ENCODE results near the gene SCMH1.
"Not testable (repeated sequence)": the region's sequence is repeated elsewhere in the genome, so short reads cannot be mapped to it uniquely, and the experiment has no call there.

Gene SCMH1

GRCh38 chr1:41255978-41256377, 13.9 kb upstream of the SCMH1 start:
- in situ Hi-C loops (cut with MboI; ENCODE audit: low sequenced_read_pairs) = no loop called here

GRCh38 chr1:41251120-41251519, 9.0 kb upstream of the SCMH1 start:
- in situ Hi-C loops (cut with MboI; ENCODE audit: low sequenced_read_pairs) = not testable (repeated sequence)

GRCh38 chr1:41249319-41249718, 7.2 kb upstream of the SCMH1 start:
- in situ Hi-C loops (cut with MboI; ENCODE audit: low sequenced_read_pairs) = no loop called here

GRCh38 chr1:41246568-41246967, 4.5 kb upstream of the SCMH1 start:
- in situ Hi-C loops (cut with MboI; ENCODE audit: low sequenced_read_pairs) = no loop called here

- in situ Hi-C loops (cut with MboI; ENCODE audit: low sequenced_read_pairs) = no loop called here
Measured at GRCh38 chr1:41245659-41246058, 3.6 kb upstream of the SCMH1 start.

GRCh38 chr1:41243079-41243385, 926 bp upstream of the SCMH1 start:
- in situ Hi-C loops (cut with MboI; ENCODE audit: low sequenced_read_pairs) = no loop called here

- in situ Hi-C loops (cut with MboI; ENCODE audit: low sequenced_read_pairs) = no loop called here
Measured at GRCh38 chr1:41242342-41243078, 404 bp upstream of the SCMH1 start.

GRCh38 chr1:41241354-41241748, 755 bp downstream of the SCMH1 start:
- in situ Hi-C loops (cut with MboI; ENCODE audit: low sequenced_read_pairs) = no loop called here

GRCh38 chr1:41240781-41241353, 1.2 kb downstream of the SCMH1 start:
- in situ Hi-C loops (cut with MboI; ENCODE audit: low sequenced_read_pairs) = no loop called here

GRCh38 chr1:41239988-41240610, 2.0 kb downstream of the SCMH1 start:
- in situ Hi-C loops (cut with MboI; ENCODE audit: low sequenced_read_pairs) = no loop called here

GRCh38 chr1:41238311-41238988, 3.7 kb downstream of the SCMH1 start:
- in situ Hi-C loops (cut with MboI; ENCODE audit: low sequenced_read_pairs) = no loop called here

GRCh38 chr1:41236781-41237180, 5.3 kb downstream of the SCMH1 start:
- in situ Hi-C loops (cut with MboI; ENCODE audit: low sequenced_read_pairs) = no loop called here

GRCh38 chr1:41235893-41236292, 6.2 kb downstream of the SCMH1 start:
- in situ Hi-C loops (cut with MboI; ENCODE audit: low sequenced_read_pairs) = no loop called here

- in situ Hi-C loops (cut with MboI; ENCODE audit: low sequenced_read_pairs) = no loop called here
Measured at GRCh38 chr1:41233708-41234107, 8.4 kb downstream of the SCMH1 start.

- in situ Hi-C loops (cut with MboI; ENCODE audit: low sequenced_read_pairs) = no loop called here
Measured at GRCh38 chr1:41232305-41232704, 9.8 kb downstream of the SCMH1 start.

- in situ Hi-C loops (cut with MboI; ENCODE audit: low sequenced_read_pairs) = no loop called here
Measured at GRCh38 chr1:41230656-41231055, 11.4 kb downstream of the SCMH1 start.

- in situ Hi-C loops (cut with MboI; ENCODE audit: low sequenced_read_pairs) = not testable (repeated sequence)
Measured at GRCh38 chr1:41229219-41229618, 12.9 kb downstream of the SCMH1 start.

- in situ Hi-C loops (cut with MboI; ENCODE audit: low sequenced_read_pairs) = no loop called here
Measured at GRCh38 chr1:41226815-41227434, 15.2 kb downstream of the SCMH1 start.

- in situ Hi-C loops (cut with MboI; ENCODE audit: low sequenced_read_pairs) = no loop called here
Measured at GRCh38 chr1:41225495-41225894, 16.6 kb downstream of the SCMH1 start.

- in situ Hi-C loops (cut with MboI; ENCODE audit: low sequenced_read_pairs) = no loop called here
Measured at GRCh38 chr1:41222496-41222895, 19.6 kb downstream of the SCMH1 start.

GRCh38 chr1:41221995-41222394, 20.1 kb downstream of the SCMH1 start:
- in situ Hi-C loops (cut with MboI; ENCODE audit: low sequenced_read_pairs) = no loop called here

- in situ Hi-C loops (cut with MboI; ENCODE audit: low sequenced_read_pairs) = no loop called here
Measured at GRCh38 chr1:41218152-41218551, 24.0 kb downstream of the SCMH1 start.

All from HL-60/S4 treated with retinoic acid at 250 ng/mL for 4 days and 3 days (cell line).